Kidney epithelial cell (primary cell): ENCODE measurements around the gene LRCH4. TPM values are rescaled to one million over a fixed set of nuclear protein-coding genes. Genes with fewer than 3 reads are reported as not detected.
"Not testable (repeated sequence)": the region's sequence is repeated elsewhere in the genome, so short reads cannot be mapped to it uniquely, and the experiment has no call there.

Source experiments
- DNase-seq: peaks from one replicate; pipeline ENCODE4 v3.0.0-alpha.2; 2010; ENCODE audit warnings: low read depth
- H3K27me3 ChIP-seq: 2 replicates; pipeline ENCODE4 v1.6.0; 2011; ENCODE audit warnings: low read length; ENCODE audit not compliant: control insufficient read depth, insufficient read depth
- H3K36me3 ChIP-seq: 2 replicates; pipeline ENCODE4 v1.5.1; 2011; ENCODE audit warnings: low read length; ENCODE audit not compliant: control insufficient read depth, insufficient read depth
- H3K4me3 ChIP-seq: 2 replicates; pipeline ENCODE4 v1.5.1; 2011; ENCODE audit warnings: low read depth, mild to moderate bottlenecking, control low read depth, low read length
- CTCF ChIP-seq: IDR thresholded peaks from 2 replicates; pipeline ENCODE4 v1.5.1; 2011; ENCODE audit warnings: mild to moderate bottlenecking, moderate library complexity, low read length, control low read depth, inconsistent platforms; ENCODE audit not compliant: insufficient read depth, poor library complexity, severe bottlenecking
- total RNA-seq: library from RNA; depleted of rRNA; stranded (reverse); fragments of >200 nt; gene quantifications from 2 replicates; pipeline ENCODE4 v1.2.3, GENCODE V29; 2015

LRCH4 gene
- total RNA-seq, 1 donor from 2014 or later: 69.0 TPM

GRCh38 chr7:100545360-100546128 is 40.4 kb downstream of the LRCH4 start:
- no peaks in the 10 kb centered on the region for H3K27me3 ChIP-seq
- peak; percentile 84 for DNase-seq
- H3K36me3 ChIP-seq: no peaks in the 10 kb centered on the region
- TF ChIP-seq CTCF: peak; percentile 19
- H3K4me3 ChIP-seq: no peak overlapping the region

- no peak for DNase-seq
- no peaks in the 10 kb centered on the region for H3K27me3 ChIP-seq
- H3K4me3 ChIP-seq: no peak overlapping the region
- TF ChIP-seq CTCF: no peak
- no peaks in the 10 kb centered on the region for H3K36me3 ChIP-seq
These were observed 41.0 kb downstream of the LRCH4 start for GRCh38 chr7:100544967-100545359.

GRCh38 chr7:100544386-100544785 is 41.5 kb downstream of the LRCH4 start:
- H3K4me3 ChIP-seq: no peak overlapping the region
- no peak for TF ChIP-seq CTCF
- no peak for DNase-seq
- no peaks in the 10 kb centered on the region for H3K27me3 ChIP-seq
- no peaks in the 10 kb centered on the region for H3K36me3 ChIP-seq

GRCh38 chr7:100543586-100543985 is 42.3 kb downstream of the LRCH4 start:
- Histone ChIP-seq H3K36me3 (no peaks in the 10 kb centered on the region), H3K27me3 (no peaks in the 10 kb centered on the region), H3K4me3 (no peak overlapping the region)
- no peak for DNase-seq
- no peak for TF ChIP-seq CTCF

- not testable (repeated sequence) for H3K36me3 ChIP-seq, DNase-seq, H3K4me3 ChIP-seq, H3K27me3 ChIP-seq
These were observed 44.6 kb downstream of the LRCH4 start for GRCh38 chr7:100541309-100541708.

GRCh38 chr7:100540073-100540723 is 45.7 kb downstream of the LRCH4 start:
- H3K36me3 ChIP-seq: no peaks in the 10 kb centered on the region
- TF ChIP-seq CTCF: no peak
- DNase-seq: no peak
- peak overlapping the region; percentile 83 for H3K4me3 ChIP-seq
- no peaks in the 10 kb centered on the region for H3K27me3 ChIP-seq
